GM12891 (cell line): ENCODE measurements around the gene SCRN3.

Experiments
- POLR2A ChIP-seq: IDR thresholded peaks from 2 replicates; pipeline ENCODE4 v1.6.1; 2011; ENCODE audit warnings: low read depth, low read length, control low read depth
- POLR2AphosphoS5 ChIP-seq: IDR thresholded peaks from 2 replicates; pipeline ENCODE4 v1.6.1; 2011; ENCODE audit warnings: low read depth, low read length, control low read depth
- SPI1 ChIP-seq: IDR thresholded peaks from 2 replicates; pipeline ENCODE4 v1.6.1; 2011; ENCODE audit warnings: low read depth, low read length, control low read depth
- TAF1 ChIP-seq: IDR thresholded peaks from 2 replicates; pipeline ENCODE4 v1.6.1; 2011; ENCODE audit warnings: low read depth, low read length, control low read depth

GRCh38 chr2:174376967-174377366, 18.6 kb upstream of the SCRN3 start:
- no peak for TF ChIP-seq POLR2AphosphoS5
- no peak for TF ChIP-seq POLR2A
- no peak for TF ChIP-seq SPI1
- no peak for TF ChIP-seq TAF1
